Ascending aorta (tissue), 2 donors: ENCODE measurements around the gene UNC5B. TPM values are rescaled to one million over a fixed set of nuclear protein-coding genes. Genes with fewer than 3 reads are reported as not detected.

Experiments used
- DNase-seq, 2 donors: peaks; one replicate each; pipeline ENCODE4 v3.0.0-alpha.2; 2019; ENCODE audit warnings: low spot score in 2 of 2
- H3K27ac ChIP-seq, 2 donors: fragments of 200-600 bp; sonication (generic); one replicate each; pipeline ENCODE4 v1.5.1; 2016 to 2017; ENCODE audit warnings: mild to moderate bottlenecking in 1 of 2
- H3K27me3 ChIP-seq: fragments of 200-600 bp; sonication (generic); one replicate; pipeline ENCODE4 v1.5.1; 2017
- H3K36me3 ChIP-seq, 2 donors: fragments of 200-600 bp; sonication (generic); one replicate each; pipeline ENCODE4 v1.5.1; 2016
- H3K4me1 ChIP-seq, 2 donors: fragments of 200-600 bp; sonication (generic); one replicate each; pipeline ENCODE4 v1.5.1; 2016 to 2017; ENCODE audit warnings: mild to moderate bottlenecking in 1 of 2
- H3K4me3 ChIP-seq, 2 donors: fragments of 200-600 bp; sonication (generic); one replicate each; pipeline ENCODE4 v1.5.1; 2016 to 2017; ENCODE audit warnings: mild to moderate bottlenecking in 1 of 2
- H3K9me3 ChIP-seq, 2 donors: fragments of 200-600 bp; sonication (generic); one replicate each; pipeline ENCODE4 v1.5.1; 2016
- intact Hi-C: fragments of 100-400 bp; cut with DNase I; formaldehyde crosslinking; loops from one replicate; pipeline ENCODE4 v1.15.1; 2023
- total RNA-seq: library from RNA; depleted of rRNA; stranded (reverse); fragments of >200 nt; gene quantifications from one replicate; pipeline ENCODE4 v1.1.0, GENCODE V29; 2016
- TF ChIP-seq, protein P1 (sequence below), 3 experiments: fragments of 200-600 bp in 2 of 3; fragments of 450-650 bp in 1 of 3; sonication (generic) in 2 of 3; IDR thresholded peaks; one replicate each; pipeline ENCODE4 v1.5.1; 2016 to 2019; ENCODE audit warnings: antibody characterized with exemption in 3 of 3, mild to moderate bottlenecking in 1 of 3, moderate library complexity in 1 of 3

The UNC5B gene
- total RNA-seq, 1 donor from 2014 or later = 42.4 TPM

DNA sequence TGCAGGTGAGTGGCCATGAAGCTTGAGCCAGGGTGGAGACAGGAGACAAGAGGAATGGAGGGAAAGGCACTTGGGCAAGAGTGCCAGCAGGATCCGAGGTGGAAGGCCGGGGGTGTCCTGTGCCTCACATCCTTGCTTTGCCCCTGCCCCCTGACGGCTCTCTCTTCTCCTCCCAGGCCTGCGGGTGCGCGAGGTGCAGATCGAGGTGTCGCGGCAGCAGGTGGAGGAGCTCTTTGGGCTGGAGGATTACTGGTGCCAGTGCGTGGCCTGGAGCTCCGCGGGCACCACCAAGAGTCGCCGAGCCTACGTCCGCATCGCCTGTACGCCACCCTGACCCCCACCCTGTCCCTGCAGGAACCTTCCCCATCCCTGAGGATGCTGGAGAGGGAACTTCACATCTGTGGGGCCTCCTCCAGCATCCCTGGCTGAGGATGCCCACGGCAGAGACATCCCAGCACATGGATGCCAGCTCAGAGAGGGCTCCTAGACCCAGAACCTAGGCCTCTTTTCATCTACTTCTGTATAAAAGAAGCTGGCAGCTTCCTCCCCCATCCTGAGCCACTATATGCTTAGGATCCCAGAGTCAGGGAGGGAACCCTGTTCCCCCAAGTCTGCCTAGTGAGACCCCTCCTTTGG is 72.3 kb downstream of the UNC5B start:
- TF ChIP-seq, protein P1, sequence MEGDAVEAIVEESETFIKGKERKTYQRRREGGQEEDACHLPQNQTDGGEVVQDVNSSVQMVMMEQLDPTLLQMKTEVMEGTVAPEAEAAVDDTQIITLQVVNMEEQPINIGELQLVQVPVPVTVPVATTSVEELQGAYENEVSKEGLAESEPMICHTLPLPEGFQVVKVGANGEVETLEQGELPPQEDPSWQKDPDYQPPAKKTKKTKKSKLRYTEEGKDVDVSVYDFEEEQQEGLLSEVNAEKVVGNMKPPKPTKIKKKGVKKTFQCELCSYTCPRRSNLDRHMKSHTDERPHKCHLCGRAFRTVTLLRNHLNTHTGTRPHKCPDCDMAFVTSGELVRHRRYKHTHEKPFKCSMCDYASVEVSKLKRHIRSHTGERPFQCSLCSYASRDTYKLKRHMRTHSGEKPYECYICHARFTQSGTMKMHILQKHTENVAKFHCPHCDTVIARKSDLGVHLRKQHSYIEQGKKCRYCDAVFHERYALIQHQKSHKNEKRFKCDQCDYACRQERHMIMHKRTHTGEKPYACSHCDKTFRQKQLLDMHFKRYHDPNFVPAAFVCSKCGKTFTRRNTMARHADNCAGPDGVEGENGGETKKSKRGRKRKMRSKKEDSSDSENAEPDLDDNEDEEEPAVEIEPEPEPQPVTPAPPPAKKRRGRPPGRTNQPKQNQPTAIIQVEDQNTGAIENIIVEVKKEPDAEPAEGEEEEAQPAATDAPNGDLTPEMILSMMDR (IDR thresholded peaks at IDR 0.05) = no peak
- H3K36me3 ChIP-seq = peaks cover 0 to 4% of the 10 kb centered on the region in 2 donors
- H3K27ac ChIP-seq = no peak overlapping the region
- no peak overlapping the region for H3K4me3 ChIP-seq
- DNase-seq = no peak
- H3K4me1 ChIP-seq = no peaks in the 10 kb centered on the region
- H3K9me3 ChIP-seq = no peaks in the 10 kb centered on the region
- H3K27me3 ChIP-seq = no peaks in the 10 kb centered on the region
- intact Hi-C loops = loop anchor here (1.0 kb wide), 1 partner anchor 359 kb away; no protein-coding TSS in a partner anchor

DNA sequence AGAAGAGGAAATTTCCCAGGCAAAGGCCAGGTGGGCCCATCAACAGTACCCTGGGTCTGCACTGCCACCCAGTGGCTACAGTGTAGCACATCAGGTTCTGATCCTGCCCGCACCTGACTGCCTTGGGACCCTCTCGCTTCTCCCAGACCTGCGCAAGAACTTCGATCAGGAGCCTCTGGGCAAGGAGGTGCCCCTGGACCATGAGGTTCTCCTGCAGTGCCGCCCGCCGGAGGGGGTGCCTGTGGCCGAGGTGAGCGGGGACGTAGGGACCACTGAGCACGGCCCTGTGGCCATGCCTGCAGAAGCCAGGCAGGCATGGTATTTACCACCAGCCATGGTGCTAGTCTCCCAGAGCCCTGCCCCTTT is 72.8 kb downstream of the UNC5B start:
- no peak overlapping the region for H3K27ac ChIP-seq
- no peaks in the 10 kb centered on the region for H3K27me3 ChIP-seq
- intact Hi-C loops = loop anchor here (1.0 kb wide), 1 partner anchor 360 kb away; no protein-coding TSS in a partner anchor
- H3K36me3 ChIP-seq = peaks cover 0 to under 1% of the 10 kb centered on the region in 2 donors
- H3K4me3 ChIP-seq = no peak overlapping the region
- no peak for DNase-seq
- TF ChIP-seq, protein P1 (IDR thresholded peaks at IDR 0.05) = peak; percentile 63 to 79 (median 76)
- no peaks in the 10 kb centered on the region for H3K4me1 ChIP-seq
- H3K9me3 ChIP-seq = no peaks in the 10 kb centered on the region

DNA sequence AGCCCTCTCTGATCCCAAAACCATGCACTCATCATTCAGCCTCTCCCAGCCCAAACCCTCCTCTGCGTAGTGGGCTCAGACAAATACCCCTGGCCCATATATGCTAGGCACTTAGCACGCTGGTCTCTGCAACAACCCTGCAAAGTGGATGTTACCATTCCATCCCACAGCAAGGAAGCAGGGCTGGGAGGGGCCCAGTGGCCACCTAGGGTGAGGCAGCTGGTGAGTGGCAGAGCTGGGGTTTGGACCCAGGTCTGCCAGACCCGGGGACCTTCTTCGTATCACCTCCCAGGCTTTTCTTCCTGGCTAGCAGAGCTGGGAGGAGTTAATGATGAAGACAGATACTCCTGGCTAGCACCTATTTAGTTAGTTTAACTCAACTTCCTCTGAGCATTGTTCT is 73.6 kb downstream of the UNC5B start:
- H3K27ac ChIP-seq = no peak overlapping the region
- no peak overlapping the region for H3K4me3 ChIP-seq
- no peaks in the 10 kb centered on the region for H3K27me3 ChIP-seq
- intact Hi-C loops = loop anchor here (1.0 kb wide), 1 partner anchor 361 kb away; no protein-coding TSS in a partner anchor
- no peaks in the 10 kb centered on the region for H3K36me3 ChIP-seq
- DNase-seq = no peak
- H3K4me1 ChIP-seq = no peaks in the 10 kb centered on the region
- H3K9me3 ChIP-seq = no peaks in the 10 kb centered on the region
- TF ChIP-seq, protein P1 (IDR thresholded peaks at IDR 0.05) = no peak

DNA sequence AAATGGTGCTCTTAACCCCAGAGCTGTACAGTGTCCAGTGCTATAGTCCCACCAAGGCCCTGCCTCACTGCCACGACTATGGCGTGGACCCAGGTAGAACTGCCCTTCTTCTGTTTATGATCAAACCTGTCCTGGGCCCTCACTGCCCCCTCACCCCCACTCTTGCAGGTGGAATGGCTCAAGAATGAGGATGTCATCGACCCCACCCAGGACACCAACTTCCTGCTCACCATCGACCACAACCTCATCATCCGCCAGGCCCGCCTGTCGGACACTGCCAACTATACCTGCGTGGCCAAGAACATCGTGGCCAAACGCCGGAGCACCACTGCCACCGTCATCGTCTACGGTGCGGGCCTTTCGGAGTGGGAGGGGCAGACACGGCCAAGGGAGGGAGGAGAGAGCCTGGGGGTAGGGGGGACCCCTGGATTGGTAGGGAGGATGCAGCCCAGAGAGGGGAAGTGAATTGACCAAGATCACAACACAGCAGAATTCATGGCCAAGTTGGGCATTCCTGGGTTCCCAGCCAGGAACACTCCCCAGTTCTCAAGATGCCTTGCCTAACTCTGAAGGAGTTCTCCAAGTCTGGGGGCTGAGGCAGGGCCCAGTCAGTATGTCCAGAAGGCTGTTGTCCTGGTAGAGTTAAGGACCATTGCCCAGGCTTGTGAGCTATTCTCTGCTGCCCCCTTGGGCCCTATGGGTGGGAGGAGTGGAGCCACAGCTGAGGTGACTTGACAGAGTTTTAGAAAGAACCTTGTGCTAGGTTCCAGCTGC is 74.3 kb downstream of the UNC5B start:
- Histone ChIP-seq H3K4me3 (no peak overlapping the region), H3K36me3 (peaks cover 0 to 3% of the 10 kb centered on the region in 2 donors), H3K9me3 (no peaks in the 10 kb centered on the region), H3K27me3 (no peaks in the 10 kb centered on the region), H3K4me1 (no peaks in the 10 kb centered on the region), H3K27ac (no peak overlapping the region)
- no peak for DNase-seq
- intact Hi-C loops = no loop called here
- TF ChIP-seq, protein P1 (IDR thresholded peaks at IDR 0.05) = no peak

DNA sequence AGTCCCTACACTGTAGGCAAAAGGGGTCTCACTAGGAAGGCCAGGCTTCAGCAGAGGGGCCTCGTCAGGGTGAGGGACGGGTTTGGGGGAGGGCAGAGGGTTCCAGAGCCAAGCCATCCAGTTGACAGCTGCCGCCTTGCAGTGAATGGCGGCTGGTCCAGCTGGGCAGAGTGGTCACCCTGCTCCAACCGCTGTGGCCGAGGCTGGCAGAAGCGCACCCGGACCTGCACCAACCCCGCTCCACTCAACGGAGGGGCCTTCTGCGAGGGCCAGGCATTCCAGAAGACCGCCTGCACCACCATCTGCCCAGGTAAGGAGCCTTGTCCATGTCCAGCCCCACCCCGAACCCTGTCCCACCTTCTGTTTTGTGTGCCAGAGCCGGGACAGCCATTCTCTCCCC is 75.1 kb downstream of the UNC5B start:
- peaks cover 3 to 6% of the 10 kb centered on the region in 2 donors for H3K36me3 ChIP-seq
- intact Hi-C loops = no loop called here
- no peak for DNase-seq
- no peaks in the 10 kb centered on the region for H3K27me3 ChIP-seq
- no peak overlapping the region for H3K27ac ChIP-seq
- no peaks in the 10 kb centered on the region for H3K4me1 ChIP-seq
- no peaks in the 10 kb centered on the region for H3K9me3 ChIP-seq
- no peak overlapping the region for H3K4me3 ChIP-seq
- TF ChIP-seq, protein P1 (IDR thresholded peaks at IDR 0.05) = no peak
